Right lobe of liver (tissue), 4 donors: ENCODE measurements around the gene COL24A1.

Experiments used
- POLR2A ChIP-seq: fragments of 450-650 bp; IDR thresholded peaks from one replicate; pipeline ENCODE4 v1.6.1; 2017; ENCODE audit warnings: antibody characterized with exemption, mild to moderate bottlenecking
- TF ChIP-seq, protein P1 (sequence below), 4 donors: fragments of 200-600 bp in 3 of 4; fragments of 450-650 bp in 1 of 4; IDR thresholded peaks; one replicate each; pipeline versions ENCODE4 v1.5.1 to v1.8.0; 2016 to 2022; ENCODE audit warnings: antibody characterized with exemption in 4 of 4, mild to moderate bottlenecking in 2 of 4
- donor health status: DM: no; HTN: no; CAD: no.
- donor health status: DM: no; HTN: no; CAD: no.
- donor health status: DM: no; HTN: yes; CAD: no.

DNA sequence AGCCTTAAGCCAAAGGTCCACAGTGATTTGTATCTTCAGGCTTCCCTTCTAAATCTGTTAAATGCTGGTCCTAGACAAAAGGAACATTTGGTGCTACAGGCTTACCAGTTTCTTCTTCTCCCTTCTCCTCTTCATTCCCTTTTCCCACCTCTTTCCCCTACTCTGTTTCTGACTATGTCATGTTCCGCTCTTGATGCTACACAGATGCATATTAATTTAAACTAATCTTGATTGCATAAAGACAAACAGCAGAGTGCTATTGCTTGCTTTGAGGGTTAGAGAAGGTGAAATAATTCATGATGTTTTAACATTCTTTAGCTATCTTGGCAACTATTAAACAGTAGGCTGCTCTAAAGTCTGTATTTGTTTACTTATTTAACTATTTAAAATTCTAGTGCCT lies 34.3 kb upstream of the COL24A1 start:
- TF ChIP-seq, protein P1, sequence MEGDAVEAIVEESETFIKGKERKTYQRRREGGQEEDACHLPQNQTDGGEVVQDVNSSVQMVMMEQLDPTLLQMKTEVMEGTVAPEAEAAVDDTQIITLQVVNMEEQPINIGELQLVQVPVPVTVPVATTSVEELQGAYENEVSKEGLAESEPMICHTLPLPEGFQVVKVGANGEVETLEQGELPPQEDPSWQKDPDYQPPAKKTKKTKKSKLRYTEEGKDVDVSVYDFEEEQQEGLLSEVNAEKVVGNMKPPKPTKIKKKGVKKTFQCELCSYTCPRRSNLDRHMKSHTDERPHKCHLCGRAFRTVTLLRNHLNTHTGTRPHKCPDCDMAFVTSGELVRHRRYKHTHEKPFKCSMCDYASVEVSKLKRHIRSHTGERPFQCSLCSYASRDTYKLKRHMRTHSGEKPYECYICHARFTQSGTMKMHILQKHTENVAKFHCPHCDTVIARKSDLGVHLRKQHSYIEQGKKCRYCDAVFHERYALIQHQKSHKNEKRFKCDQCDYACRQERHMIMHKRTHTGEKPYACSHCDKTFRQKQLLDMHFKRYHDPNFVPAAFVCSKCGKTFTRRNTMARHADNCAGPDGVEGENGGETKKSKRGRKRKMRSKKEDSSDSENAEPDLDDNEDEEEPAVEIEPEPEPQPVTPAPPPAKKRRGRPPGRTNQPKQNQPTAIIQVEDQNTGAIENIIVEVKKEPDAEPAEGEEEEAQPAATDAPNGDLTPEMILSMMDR (IDR thresholded peaks at IDR 0.05), result no peak
- TF ChIP-seq POLR2A, result no peak
